Testis (tissue), 2 donors: ENCODE measurements around the gene TIMM17A.

ENCODE experiments used
- POLR2A ChIP-seq: fragments of 450-650 bp; IDR thresholded peaks from one replicate; pipeline ENCODE4 v1.6.1; 2017; ENCODE audit warnings: antibody characterized with exemption, mild to moderate bottlenecking, moderate library complexity
- TF ChIP-seq, protein P1 (sequence below), 3 experiments: fragments of 450-650 bp in 2 of 3; fragments of 200-600 bp in 1 of 3; sonication (generic) in 1 of 3; IDR thresholded peaks; one replicate each; pipeline ENCODE4 v1.5.1; 2016 to 2019; ENCODE audit warnings: antibody characterized with exemption in 3 of 3, mild to moderate bottlenecking in 2 of 3, moderate library complexity in 1 of 3

- TF ChIP-seq, protein P1, sequence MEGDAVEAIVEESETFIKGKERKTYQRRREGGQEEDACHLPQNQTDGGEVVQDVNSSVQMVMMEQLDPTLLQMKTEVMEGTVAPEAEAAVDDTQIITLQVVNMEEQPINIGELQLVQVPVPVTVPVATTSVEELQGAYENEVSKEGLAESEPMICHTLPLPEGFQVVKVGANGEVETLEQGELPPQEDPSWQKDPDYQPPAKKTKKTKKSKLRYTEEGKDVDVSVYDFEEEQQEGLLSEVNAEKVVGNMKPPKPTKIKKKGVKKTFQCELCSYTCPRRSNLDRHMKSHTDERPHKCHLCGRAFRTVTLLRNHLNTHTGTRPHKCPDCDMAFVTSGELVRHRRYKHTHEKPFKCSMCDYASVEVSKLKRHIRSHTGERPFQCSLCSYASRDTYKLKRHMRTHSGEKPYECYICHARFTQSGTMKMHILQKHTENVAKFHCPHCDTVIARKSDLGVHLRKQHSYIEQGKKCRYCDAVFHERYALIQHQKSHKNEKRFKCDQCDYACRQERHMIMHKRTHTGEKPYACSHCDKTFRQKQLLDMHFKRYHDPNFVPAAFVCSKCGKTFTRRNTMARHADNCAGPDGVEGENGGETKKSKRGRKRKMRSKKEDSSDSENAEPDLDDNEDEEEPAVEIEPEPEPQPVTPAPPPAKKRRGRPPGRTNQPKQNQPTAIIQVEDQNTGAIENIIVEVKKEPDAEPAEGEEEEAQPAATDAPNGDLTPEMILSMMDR (IDR thresholded peaks at IDR 0.05): no peak
- TF ChIP-seq POLR2A: no peak
These were observed 49.0 kb upstream of the TIMM17A start for GRCh38 chr1:201906336-201906735.
